GM12875 (cell line): ENCODE results near the gene CD46.
"Not testable (repeated sequence)": the region's sequence is repeated elsewhere in the genome, so short reads cannot be mapped to it uniquely, and the experiment has no call there.

Experiments
- H3K4me3 ChIP-seq: one replicate; pipeline ENCODE4 v1.5.1; 2011; ENCODE audit warnings: low read depth, low read length, control low read depth
- CTCF ChIP-seq: IDR thresholded peaks from 2 replicates; pipeline ENCODE4 v1.5.1; 2011; ENCODE audit warnings: low read depth, mild to moderate bottlenecking, control low read depth, inconsistent platforms, low read length, moderate library complexity, borderline replicate concordance; ENCODE audit not compliant: insufficient read depth

CD46 gene

GRCh38 chr1:207751790-207752455, at the start of gene CD46:
CD46 (plus strand) TSS chr1:207752054; CDS start chr1:207752213, 159 bp downstream.
- no peak for TF ChIP-seq CTCF
- H3K4me3 ChIP-seq: peak within 1 kb of the TSS; percentile 84

GRCh38 chr1:207702317-207702716, 49.5 kb upstream of the CD46 start:
- H3K4me3 ChIP-seq: no peak overlapping the region
- no peak for TF ChIP-seq CTCF

GRCh38 chr1:207703712-207704111, 48.1 kb upstream of the CD46 start:
- no peak overlapping the region for H3K4me3 ChIP-seq
- TF ChIP-seq CTCF: no peak

GRCh38 chr1:207708004-207708403, 43.9 kb upstream of the CD46 start:
- not testable (repeated sequence) for H3K4me3 ChIP-seq

GRCh38 chr1:207711285-207711684, 40.6 kb upstream of the CD46 start:
- H3K4me3 ChIP-seq: no peak overlapping the region
- TF ChIP-seq CTCF: no peak

- H3K4me3 ChIP-seq: not testable (repeated sequence)
Measured at GRCh38 chr1:207712701-207713100, 39.2 kb upstream of the CD46 start.

- no peak for TF ChIP-seq CTCF
- no peak overlapping the region for H3K4me3 ChIP-seq
Measured at GRCh38 chr1:207713529-207713928, 38.3 kb upstream of the CD46 start.

GRCh38 chr1:207719234-207719633, 32.6 kb upstream of the CD46 start:
- H3K4me3 ChIP-seq: no peak overlapping the region
- no peak for TF ChIP-seq CTCF

GRCh38 chr1:207728200-207728858, 23.5 kb upstream of the CD46 start:
- not testable (repeated sequence) for H3K4me3 ChIP-seq

- H3K4me3 ChIP-seq: not testable (repeated sequence)
Measured at GRCh38 chr1:207737503-207738157, 14.2 kb upstream of the CD46 start.

- H3K4me3 ChIP-seq: not testable (repeated sequence)
Measured at GRCh38 chr1:207738158-207738659, 13.6 kb upstream of the CD46 start.
